Inflammatory macrophage (primary cell): ENCODE data around the gene CDK5RAP1.
"Not testable (repeated sequence)": the region's sequence is repeated elsewhere in the genome, so short reads cannot be mapped to it uniquely, and the experiment has no call there.

Source experiments
- DNase-seq, 2 donors: peaks; one replicate each; pipeline ENCODE4 v3.0.0-alpha.2; 2020 to 2022
- total RNA-seq, 18 experiments: gene quantifications; one replicate each; lab custom pipeline; 2026; ENCODE audit warnings: mixed read lengths in 6 of 18, inconsistent platforms in 2 of 18; lab: John Stamatoyannopoulos, UW

Gene CDK5RAP1, protein sequence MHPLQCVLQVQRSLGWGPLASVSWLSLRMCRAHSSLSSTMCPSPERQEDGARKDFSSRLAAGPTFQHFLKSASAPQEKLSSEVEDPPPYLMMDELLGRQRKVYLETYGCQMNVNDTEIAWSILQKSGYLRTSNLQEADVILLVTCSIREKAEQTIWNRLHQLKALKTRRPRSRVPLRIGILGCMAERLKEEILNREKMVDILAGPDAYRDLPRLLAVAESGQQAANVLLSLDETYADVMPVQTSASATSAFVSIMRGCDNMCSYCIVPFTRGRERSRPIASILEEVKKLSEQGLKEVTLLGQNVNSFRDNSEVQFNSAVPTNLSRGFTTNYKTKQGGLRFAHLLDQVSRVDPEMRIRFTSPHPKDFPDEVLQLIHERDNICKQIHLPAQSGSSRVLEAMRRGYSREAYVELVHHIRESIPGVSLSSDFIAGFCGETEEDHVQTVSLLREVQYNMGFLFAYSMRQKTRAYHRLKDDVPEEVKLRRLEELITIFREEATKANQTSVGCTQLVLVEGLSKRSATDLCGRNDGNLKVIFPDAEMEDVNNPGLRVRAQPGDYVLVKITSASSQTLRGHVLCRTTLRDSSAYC
- 5.0 to 35.1 (median 24.5) reads per million in 18 experiments for total RNA-seq

DNA sequence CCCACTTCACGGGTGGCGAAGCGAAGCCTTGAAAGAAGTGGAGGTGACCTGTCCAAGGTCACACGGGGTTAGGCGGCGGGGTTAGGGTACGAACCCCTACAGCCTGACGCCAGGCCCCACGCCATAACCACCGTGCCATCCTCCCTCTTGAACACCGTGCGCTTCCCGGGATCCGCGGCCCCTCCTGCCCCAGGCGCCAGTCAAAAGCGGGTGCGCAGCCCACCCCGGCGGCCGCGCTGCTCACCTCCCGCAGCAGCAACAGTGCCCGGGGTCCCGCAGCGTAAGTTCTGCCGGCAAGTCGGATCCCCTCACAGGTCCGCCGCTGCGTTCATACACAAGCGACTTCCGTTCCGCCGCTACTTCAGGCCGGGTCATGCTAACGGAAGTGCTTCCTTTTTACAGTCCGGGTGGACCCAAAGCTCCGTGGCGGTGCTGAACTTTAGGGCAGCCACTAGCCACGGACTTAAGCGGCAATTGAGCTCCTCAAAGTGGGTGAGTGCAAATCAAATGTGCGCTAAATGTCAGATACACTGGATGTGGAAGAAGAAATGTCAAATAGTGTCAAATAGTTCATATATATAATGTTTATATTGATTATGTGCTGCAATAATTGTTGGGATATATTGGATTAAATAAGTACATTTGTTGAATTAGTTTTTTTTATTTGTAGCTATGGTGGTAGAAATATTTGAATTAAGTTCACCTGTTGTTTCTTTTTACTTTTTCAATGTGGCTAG lies at the start of gene CDK5RAP1:
Gene CDK5RAP1 (minus strand): TSS at position 336 of the 737 bp plus-strand sequence. CDS start 4,455 bp downstream, outside the sequence.
- peak; percentile 91 to 93 for DNase-seq

DNA sequence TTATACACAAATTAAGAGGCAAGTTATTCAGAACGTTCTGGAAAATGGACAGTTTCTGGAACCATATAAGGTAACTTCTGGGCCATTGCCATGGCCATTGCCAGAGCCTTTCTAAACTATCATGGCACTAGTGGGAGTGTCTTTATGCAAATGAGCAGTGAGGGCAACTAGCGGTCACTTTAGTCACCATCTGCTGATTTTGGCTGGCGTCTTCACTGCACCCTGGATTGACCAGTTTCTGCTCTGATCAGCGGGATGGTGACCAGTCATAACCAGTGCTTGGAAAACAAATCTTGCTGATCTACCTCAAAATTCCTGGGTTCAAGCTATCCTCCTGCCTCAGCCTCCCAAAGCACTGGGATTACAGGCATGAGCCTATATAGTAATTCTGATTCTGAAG lies 49.5 kb upstream of the CDK5RAP1 start:
- peak; percentile 16 to 23 for DNase-seq

DNA sequence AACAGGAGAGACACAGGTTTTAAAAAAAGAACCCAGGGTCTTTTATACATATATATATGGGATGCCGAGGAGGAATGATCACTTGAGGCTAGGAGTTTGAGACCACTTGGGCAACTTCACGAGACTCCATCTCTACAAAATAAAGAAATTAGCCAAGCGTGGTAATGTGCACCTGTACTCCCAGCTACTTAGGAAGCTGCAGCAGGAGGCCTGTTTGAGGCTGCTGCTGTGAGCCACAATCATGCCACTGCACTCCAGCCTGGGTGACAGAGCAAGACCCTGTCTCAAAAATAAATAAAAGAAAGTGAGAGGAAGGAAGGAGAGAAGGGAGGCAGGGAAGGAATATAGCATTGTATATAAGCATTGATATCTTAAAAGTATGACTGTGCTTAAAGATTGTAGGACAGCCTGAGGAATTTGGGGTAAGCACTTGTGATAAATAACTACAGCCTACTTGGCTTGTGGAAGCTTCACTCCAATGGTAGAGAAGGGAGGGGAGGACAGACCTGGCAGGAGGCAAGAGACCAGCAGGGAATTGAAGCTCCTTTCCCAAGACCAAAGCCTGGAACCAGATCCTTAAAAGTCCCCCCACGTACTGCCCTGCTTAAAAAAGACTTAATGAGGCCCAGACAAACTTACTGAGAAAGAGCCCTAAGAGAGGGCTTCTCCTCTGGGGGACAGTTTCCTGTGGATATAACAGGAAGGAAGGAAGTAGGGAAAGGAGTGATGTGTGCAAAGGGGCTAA lies 44.7 kb upstream of the CDK5RAP1 start:
- no peak for DNase-seq

DNA sequence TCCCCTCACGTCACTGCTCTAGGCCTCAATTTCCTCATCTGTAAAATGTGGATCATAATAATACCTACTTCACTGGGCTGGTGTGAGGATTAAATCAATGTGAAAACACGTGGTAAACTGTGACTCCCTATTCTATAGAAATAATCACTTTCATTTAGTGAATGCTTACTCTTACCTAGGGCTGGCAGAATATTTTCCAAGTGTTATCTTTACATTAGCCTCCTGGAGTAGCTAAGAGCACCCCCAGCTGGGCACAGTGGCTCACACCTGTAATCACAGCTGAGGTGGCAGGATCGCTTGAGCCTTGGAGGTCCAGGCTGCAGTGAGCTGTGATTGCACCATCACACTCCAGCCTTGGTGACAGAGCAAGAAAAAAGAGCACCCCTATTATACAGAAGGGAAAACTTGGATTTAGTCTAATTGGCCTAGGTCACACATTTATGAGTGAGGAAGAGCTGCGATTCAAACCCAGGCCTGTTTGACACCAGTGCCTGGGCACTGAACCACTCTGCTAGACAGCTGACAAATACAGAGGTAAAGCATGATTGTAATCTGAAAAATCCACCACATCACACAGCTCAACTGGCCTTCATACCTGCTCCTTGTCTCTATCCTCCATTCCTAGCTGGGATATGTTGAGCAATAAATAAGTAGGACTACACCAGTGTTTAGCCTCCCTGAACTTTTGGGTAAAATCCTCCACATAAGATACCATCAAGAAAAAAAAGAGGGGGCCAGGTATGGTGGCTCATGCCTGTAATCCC lies 43.7 kb upstream of the CDK5RAP1 start:
- peak in 1 of 2 donors; percentile 13 for DNase-seq

DNA sequence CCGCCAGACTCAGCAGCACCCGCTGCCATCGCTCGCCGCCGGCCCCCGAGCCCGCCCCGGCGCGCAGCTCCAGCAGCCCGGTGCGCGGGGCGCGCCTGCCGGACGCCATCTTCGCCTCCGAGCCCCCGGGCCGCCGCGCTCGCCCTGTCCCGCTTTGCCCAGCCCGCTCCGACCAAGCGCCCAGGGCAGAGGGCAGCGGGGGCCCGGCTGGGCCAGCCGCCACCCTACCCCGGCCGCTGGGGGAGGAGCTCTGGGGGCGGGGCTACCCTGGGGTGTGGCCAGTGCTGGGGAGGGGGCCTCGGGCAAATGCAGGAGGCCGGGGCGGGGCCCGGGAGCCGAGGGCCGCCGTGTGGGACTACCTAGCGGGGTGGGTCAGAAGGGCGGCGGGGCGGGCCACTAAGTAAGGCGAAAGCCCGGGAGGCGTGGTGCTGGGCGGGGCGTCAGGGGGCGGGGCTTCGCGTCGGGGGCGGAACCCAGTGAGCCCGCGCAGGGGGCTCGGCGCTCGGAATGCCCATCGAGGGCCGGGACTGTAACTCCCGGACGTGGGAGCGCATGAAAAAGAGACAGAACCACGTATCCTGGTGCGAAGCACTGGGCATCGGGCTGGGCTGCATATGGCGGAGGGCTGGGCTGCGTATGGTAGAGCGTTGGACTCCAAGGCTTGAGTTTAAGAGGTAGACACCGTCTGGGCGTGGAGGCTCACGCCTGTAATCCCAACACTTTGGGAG lies 42.4 kb upstream of the CDK5RAP1 start, which contains the start of gene SNTA1:
Gene SNTA1 (minus strand): TSS at position 252 of the 728 bp plus-strand sequence. CDS start 143 bp downstream, at position 109.
- peak; percentile 62 to 79 for DNase-seq

DNA sequence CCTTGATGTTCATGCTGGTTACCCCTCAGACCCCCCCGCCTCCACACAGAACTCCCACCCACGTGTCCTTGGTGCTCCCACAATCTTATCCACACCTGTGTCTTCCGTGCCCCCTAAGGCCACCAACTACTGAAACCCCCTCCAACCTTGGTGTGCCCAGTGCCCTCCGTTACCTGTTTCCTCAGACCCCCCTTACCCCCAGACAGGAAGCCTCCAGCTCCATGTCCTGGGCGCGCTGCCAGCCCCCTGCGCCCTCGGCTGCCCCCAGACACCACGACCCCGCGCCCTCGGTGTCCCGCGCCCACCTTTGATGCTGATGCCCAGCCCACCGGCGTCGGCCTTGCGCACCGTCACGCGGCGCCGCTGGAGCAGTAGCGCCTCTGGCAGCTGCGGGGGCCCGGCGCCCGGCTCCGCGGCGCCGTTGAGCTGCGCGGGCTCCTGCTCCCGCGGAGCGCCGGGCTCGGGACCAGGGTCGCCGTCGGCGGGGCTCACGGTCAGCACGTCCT lies 41.7 kb upstream of the CDK5RAP1 start:
- peak in 1 of 2 donors; percentile 9 for DNase-seq

DNA sequence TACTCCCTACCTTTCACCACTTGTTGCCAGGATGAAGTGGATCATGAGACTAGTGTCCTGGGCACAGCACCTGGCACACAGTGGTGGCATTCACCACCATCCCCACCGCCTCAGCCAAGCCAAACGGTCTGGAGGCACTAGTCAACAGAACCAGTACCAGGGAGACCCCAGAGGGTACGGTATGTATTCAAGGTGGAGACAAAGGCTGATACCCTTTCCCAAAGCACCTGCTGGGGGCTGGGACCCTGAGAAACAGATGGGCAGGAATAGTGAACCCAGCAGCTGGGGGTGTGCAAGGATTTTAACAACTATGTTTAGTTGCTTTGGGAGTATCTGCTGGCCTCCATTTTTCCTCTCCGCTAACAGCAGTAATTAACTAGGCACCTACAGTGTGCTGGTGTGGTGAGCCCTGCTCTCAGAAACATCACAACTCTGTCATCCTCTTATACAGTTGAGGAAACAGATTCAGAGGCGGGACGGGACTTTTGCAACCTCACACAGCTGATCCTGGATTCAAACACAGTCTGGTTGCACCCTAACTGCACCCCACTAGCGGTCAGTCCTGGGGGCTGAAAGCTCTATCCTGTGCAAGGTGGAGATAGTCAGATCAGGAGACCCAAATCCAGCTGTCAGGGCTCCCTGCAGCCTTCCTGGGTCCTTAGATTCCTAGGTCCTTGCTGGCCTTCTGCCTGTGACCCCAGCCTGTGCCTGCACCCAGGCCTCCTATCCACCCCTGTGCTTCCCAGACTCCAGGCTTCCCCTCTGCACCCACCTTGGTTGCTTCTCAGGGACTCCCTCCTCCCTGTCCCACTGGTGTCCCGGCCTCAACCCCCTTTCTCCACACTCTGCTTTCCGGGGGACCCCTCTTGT lies 41.1 kb upstream of the CDK5RAP1 start:
- no peak for DNase-seq

DNA sequence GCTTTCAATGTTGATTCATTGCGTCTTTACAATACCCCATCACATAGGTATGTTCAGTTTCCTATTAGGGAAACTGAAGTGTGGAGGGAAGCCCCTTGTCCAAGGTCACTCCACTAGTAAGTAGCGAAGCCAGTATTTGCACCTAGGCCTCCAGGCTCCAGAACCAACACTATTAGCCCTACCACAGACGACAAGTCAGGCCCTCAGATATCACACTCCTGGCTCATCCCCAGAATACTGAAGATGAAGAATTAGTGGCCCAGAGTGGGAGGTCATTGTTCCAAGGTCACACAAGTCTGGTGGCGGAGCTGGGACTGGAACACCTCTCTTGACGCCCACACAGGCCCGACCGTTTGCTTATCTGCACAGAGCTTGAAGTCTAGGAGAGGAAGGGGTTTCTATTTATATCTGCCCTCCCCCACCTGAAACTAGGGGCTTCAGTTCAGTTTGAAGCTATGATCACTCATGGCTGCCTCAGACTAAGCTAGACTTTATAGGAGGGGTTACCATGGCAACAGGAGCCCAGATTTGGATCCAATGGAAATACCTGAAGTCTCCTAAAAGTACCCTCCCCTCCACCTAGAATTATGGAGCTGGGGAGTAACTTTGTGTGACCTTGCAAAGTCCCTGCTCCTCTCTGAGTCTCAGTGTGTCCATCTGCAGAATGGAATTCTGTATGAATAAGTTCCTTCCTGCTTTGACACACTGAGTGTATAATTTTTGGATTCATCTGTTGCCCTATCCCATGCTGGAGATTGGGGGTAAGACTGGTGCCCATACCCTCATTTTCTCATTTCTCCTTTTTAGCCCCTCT lies 40.0 kb upstream of the CDK5RAP1 start:
- DNase-seq, result no peak

DNA sequence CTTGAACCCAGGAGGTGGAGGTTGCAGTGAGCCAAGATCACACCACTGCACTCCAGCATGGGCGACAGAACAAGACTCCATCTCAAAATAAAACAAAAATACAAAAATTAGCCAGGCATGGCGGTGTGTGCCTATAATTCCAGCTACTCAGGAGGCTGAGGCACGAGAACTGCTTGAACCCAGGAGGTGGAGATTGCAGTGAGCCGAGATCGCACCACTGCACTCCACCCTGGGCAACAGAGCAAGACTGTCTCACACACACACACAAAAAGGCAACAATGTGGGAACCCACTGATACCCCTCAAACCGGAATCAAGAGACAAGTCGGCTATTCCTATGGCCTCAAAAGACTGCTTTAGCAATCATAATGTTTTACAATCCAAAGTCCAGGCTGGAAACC lies 39.2 kb upstream of the CDK5RAP1 start:
- not testable (repeated sequence) for DNase-seq

DNA sequence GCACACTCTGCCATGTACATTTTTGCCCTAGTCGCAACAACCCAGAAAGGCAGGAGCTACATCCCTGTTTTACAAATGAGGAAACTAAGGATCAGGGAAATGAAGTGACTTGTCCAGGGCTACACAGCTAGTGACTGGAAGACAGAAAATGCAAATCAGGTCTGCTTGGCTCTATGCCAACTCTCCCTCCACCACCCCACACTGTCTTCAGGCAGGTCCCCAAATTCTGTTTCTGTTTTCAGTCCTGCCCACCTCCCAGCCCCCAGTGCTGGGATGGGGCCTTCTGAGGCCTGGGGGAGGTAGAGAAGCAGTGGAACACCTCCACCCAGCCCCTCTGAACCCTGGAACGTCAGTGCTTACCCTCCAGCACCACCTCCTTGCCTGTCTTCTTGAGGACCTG lies 37.2 kb upstream of the CDK5RAP1 start:
- no peak for DNase-seq

DNA sequence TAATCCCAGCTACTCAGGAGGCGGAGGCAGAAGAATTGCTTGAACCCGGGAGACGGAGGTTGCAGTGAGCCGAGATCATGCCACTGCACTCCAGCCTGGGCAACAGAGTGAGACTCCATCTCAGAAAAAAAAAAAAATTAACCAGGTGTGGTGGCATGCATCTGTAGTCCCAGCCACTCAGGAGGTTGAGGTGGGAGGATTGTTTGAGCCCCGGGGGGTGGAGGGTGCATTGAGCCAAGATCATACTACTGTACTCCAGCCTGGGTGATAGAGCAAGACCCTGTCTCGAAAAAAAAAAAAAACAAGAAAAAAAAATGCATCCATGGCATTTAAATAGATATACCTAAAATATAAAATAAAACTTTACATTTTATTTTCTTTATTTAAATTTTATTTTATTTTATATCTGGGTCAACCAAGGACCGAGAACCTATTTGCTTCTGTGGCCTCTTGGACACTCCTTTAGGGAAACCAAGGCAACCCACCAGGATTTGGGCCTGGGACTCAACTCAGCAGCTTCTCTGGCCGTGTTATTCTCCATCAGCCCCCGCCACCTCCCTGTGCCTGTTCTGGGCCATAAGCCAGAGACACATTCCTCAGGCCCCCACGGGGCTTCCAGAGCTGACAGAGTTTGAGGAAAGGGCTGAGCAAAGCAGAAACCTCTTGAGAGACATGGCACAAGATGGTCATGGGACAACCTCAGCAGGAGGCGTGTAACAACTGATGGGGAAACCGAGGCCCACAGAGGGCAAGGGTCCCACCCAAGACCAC lies 36.0 kb upstream of the CDK5RAP1 start:
- no peak for DNase-seq

DNA sequence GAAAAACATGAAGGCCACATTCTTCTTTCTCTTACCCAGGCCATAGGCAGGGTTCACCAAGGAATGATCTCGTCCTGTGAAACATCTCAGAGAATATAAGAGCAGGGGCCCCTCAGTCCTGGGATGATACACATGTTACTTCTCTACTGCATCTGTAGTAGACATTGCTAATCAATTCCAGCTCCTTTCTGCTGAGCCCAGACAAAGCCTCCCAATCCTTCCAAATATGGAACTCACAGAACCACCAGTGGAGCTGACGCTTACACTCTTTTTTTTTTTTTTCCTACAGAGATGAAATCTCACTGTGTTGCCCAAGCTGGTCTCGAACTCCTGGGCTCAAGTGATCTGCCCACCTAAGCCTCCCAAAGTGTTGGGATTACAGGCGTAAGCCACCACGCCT lies 33.1 kb upstream of the CDK5RAP1 start:
- no peak for DNase-seq

DNA sequence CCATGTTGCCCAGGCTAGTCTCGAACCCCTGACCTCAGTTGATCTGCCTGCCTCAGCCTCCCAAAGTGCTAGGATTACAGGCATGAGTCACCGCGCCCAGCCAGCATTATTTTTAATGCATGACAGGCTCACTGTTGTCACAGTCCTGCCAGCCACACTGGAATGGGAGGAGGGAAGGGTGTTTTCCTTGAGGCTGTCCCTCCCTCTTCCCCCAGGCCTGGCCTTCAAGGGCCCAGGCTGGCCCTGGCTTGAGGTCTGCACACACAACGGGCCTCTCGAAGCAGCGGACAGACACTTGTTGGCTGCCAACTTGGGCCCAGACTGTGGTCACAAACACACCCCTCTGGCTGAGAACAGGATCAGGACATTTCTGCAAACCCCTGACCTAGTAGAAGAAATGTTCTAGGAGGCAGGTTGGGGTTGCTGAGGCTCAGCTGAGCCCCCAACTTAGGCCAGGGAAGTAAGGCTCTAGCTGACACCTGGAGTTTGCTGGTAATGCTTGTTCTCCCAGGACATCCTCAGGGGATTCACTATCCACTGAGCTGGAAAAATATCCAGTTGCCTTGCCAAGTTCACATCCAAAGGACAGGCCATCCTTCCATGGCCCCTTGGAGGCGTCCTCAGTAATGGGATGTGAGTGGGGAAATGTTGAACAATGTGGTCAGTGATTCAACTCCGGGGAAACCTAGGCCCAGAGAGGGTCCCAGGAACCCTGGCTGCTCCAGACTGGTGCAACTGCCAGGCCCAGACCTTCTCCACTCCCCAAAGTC lies 32.3 kb upstream of the CDK5RAP1 start:
- no peak for DNase-seq

DNA sequence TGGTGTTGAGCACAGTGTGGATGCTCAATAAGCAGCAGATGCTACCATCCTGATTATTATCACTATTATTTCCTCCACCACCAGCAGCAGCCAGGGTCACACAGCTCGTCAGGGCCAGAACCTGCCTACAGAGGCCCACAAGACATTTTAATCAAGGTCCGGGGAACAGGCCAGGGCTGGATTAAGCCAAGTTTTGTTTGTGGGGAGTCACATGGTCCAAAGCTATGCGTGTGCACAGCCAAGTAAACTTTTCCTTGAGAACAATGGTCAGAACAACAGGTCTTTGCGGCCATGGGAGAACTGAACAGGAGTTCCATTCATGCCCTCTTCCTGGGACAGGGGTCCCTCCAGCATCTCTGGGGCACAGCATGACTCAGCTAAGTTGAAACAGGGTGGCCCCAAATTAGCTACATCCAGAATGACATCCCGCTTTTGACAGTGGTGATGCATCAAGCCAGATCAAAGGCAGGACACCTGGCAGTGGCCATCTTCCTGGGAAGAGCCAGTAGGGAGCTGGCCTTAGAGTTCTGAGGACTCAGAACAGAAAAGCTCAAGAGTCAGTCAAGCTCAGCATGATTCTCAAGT lies 30.6 kb upstream of the CDK5RAP1 start:
- no peak for DNase-seq

DNA sequence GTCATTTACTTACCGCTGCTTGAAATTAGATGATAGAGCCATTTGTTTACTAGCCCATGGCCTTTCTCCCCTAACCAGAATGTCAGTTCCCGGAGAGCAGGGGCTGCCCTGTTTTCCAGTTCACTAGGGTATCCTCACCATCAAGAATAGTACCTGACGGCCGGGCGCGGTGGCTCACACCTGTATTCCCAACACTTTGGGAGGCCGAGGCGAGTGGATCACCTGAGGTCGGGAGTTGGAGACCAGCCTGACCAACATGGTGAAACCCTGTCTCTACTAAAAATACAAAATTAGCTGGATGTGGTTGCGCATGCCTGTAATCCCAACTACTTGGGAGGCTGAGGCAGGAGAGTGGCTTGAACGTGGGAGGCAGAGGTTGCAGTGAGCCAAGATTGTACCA lies 22.6 kb upstream of the CDK5RAP1 start:
- not testable (repeated sequence) for DNase-seq

DNA sequence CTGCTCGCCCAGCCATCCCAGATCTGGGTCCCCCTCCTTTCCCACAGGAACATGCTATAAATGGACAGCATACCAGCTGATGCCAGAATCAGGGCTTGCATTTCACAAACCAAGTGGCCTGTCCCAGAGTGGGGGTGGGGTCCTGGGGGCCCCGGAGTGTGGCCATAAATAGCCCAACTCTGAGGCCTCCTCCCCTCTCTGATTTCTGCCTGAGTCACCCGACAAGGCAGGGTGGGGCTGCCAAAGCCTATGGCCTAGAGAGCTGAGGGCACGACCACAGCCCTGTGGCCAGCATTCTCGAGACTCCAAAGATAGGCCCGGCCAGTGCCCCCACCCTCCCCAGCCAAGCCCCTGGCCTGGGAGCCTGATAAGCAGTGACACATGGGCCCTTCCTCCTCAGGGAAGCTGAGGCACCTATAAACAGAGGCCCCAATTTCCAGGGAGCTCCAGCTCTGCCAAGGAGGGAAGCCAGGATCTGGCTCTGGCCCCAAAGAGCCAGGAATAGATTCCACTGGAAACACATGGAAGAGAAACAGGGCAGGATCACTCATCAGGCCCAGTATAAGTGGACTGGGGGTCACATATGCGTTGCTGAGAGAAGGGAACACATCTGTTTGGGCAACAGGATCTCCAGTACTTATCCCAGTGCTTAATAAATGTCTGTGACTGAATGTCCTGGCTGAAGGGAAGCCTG lies 22.0 kb upstream of the CDK5RAP1 start:
- DNase-seq, result no peak
